IPS-18a (cell line): ENCODE measurements around the gene CPED1.

ENCODE experiments used
- H3K27ac ChIP-seq: one replicate; pipeline ENCODE4 v1.5.1; 2013; ENCODE audit warnings: low read length
- H3K27me3 ChIP-seq: one replicate; pipeline ENCODE4 v1.6.1; 2013; ENCODE audit warnings: mild to moderate bottlenecking, low read length; ENCODE audit not compliant: control insufficient read depth, insufficient read depth
- H3K36me3 ChIP-seq: one replicate; pipeline ENCODE4 v1.6.1; 2013; ENCODE audit warnings: low read depth, low read length; ENCODE audit not compliant: control insufficient read depth
- H3K4me1 ChIP-seq: one replicate; pipeline ENCODE4 v1.6.1; 2013; ENCODE audit warnings: low read depth, low read length; ENCODE audit not compliant: control insufficient read depth
- H3K4me3 ChIP-seq: one replicate; pipeline ENCODE4 v1.5.1; 2013; ENCODE audit warnings: low read length
- H3K9ac ChIP-seq: one replicate; pipeline ENCODE4 v1.6.1; 2013; ENCODE audit warnings: mild to moderate bottlenecking, low read length, moderate library complexity
- H3K9me3 ChIP-seq: one replicate; pipeline ENCODE4 v1.6.1; 2013; ENCODE audit warnings: low read depth, low read length; ENCODE audit not compliant: control insufficient read depth

Gene CPED1

GRCh38 chr7:121080913-121081326 lies 92.4 kb downstream of the CPED1 start:
- Histone ChIP-seq H3K27me3 (no peaks in the 10 kb centered on the region), H3K9ac (no peak overlapping the region), H3K4me1 (no peaks in the 10 kb centered on the region), H3K27ac (no peak overlapping the region), H3K9me3 (no peaks in the 10 kb centered on the region), H3K4me3 (no peak overlapping the region), H3K36me3 (no peaks in the 10 kb centered on the region)

GRCh38 chr7:121081327-121081936 lies 92.9 kb downstream of the CPED1 start:
- no peak overlapping the region for H3K4me3 ChIP-seq
- no peaks in the 10 kb centered on the region for H3K9me3 ChIP-seq
- no peak overlapping the region for H3K27ac ChIP-seq
- H3K4me1 ChIP-seq: no peaks in the 10 kb centered on the region
- no peak overlapping the region for H3K9ac ChIP-seq
- H3K36me3 ChIP-seq: no peaks in the 10 kb centered on the region
- H3K27me3 ChIP-seq: no peaks in the 10 kb centered on the region

GRCh38 chr7:121082400-121083101 lies 94.0 kb downstream of the CPED1 start:
- no peaks in the 10 kb centered on the region for H3K36me3 ChIP-seq
- no peak overlapping the region for H3K9ac ChIP-seq
- no peaks in the 10 kb centered on the region for H3K4me1 ChIP-seq
- no peak overlapping the region for H3K27ac ChIP-seq
- H3K9me3 ChIP-seq: no peaks in the 10 kb centered on the region
- no peak overlapping the region for H3K4me3 ChIP-seq
- no peaks in the 10 kb centered on the region for H3K27me3 ChIP-seq

GRCh38 chr7:121083138-121083789 lies 94.8 kb downstream of the CPED1 start:
- Histone ChIP-seq H3K27me3 (no peaks in the 10 kb centered on the region), H3K27ac (no peak overlapping the region), H3K9me3 (no peaks in the 10 kb centered on the region), H3K9ac (no peak overlapping the region), H3K36me3 (no peaks in the 10 kb centered on the region), H3K4me1 (no peaks in the 10 kb centered on the region), H3K4me3 (no peak overlapping the region)

- Histone ChIP-seq H3K9ac (no peak overlapping the region), H3K4me1 (no peaks in the 10 kb centered on the region), H3K4me3 (no peak overlapping the region), H3K27ac (no peak overlapping the region), H3K27me3 (no peaks in the 10 kb centered on the region), H3K36me3 (no peaks in the 10 kb centered on the region), H3K9me3 (no peaks in the 10 kb centered on the region)
These were observed 95.3 kb downstream of the CPED1 start for GRCh38 chr7:121083790-121084251.

- no peak overlapping the region for H3K4me3 ChIP-seq
- H3K4me1 ChIP-seq: no peaks in the 10 kb centered on the region
- H3K27me3 ChIP-seq: no peaks in the 10 kb centered on the region
- no peaks in the 10 kb centered on the region for H3K36me3 ChIP-seq
- no peak overlapping the region for H3K9ac ChIP-seq
- no peak overlapping the region for H3K27ac ChIP-seq
- H3K9me3 ChIP-seq: no peaks in the 10 kb centered on the region
These were observed 95.7 kb downstream of the CPED1 start for GRCh38 chr7:121084256-121084655.

- Histone ChIP-seq H3K27ac (no peak overlapping the region), H3K9me3 (no peaks in the 10 kb centered on the region), H3K4me1 (no peaks in the 10 kb centered on the region), H3K36me3 (no peaks in the 10 kb centered on the region), H3K4me3 (no peak overlapping the region), H3K9ac (no peak overlapping the region), H3K27me3 (no peaks in the 10 kb centered on the region)
These were observed 96.3 kb downstream of the CPED1 start for GRCh38 chr7:121084748-121085336.

- Histone ChIP-seq H3K9ac (no peak overlapping the region), H3K27ac (no peak overlapping the region), H3K4me1 (no peaks in the 10 kb centered on the region), H3K9me3 (no peaks in the 10 kb centered on the region), H3K27me3 (no peaks in the 10 kb centered on the region), H3K36me3 (no peaks in the 10 kb centered on the region), H3K4me3 (no peak overlapping the region)
These were observed 97.4 kb downstream of the CPED1 start for GRCh38 chr7:121085922-121086321.

- Histone ChIP-seq H3K4me3 (no peak overlapping the region), H3K9ac (no peak overlapping the region), H3K9me3 (no peaks in the 10 kb centered on the region), H3K4me1 (no peaks in the 10 kb centered on the region), H3K27ac (no peak overlapping the region), H3K27me3 (no peaks in the 10 kb centered on the region), H3K36me3 (no peaks in the 10 kb centered on the region)
These were observed 100.4 kb downstream of the CPED1 start for GRCh38 chr7:121088870-121089269.

GRCh38 chr7:121094829-121095228 lies 106.3 kb downstream of the CPED1 start:
- Histone ChIP-seq H3K27me3 (no peaks in the 10 kb centered on the region), H3K9me3 (no peaks in the 10 kb centered on the region), H3K4me1 (no peaks in the 10 kb centered on the region), H3K27ac (no peak overlapping the region), H3K9ac (no peak overlapping the region), H3K36me3 (no peaks in the 10 kb centered on the region), H3K4me3 (no peak overlapping the region)

- no peak overlapping the region for H3K4me3 ChIP-seq
- H3K36me3 ChIP-seq: no peaks in the 10 kb centered on the region
- no peaks in the 10 kb centered on the region for H3K9me3 ChIP-seq
- H3K27me3 ChIP-seq: no peaks in the 10 kb centered on the region
- H3K9ac ChIP-seq: no peak overlapping the region
- no peak overlapping the region for H3K27ac ChIP-seq
- peaks cover 13% of the 10 kb centered on the region for H3K4me1 ChIP-seq
These were observed 109.1 kb downstream of the CPED1 start for GRCh38 chr7:121097577-121097976.
